Gastroesophageal sphincter (tissue), 4 donors: ENCODE results near the gene PLEKHB1. TPM values are rescaled to one million over a fixed set of nuclear protein-coding genes. Genes with fewer than 3 reads are reported as not detected.

Experiments used
- ATAC-seq: fragments of 150-250 bp; one replicate; pipeline ENCODE4 v1.9.1; 2016; ENCODE audit warnings: mild to moderate bottlenecking, moderate library complexity
- H3K27ac ChIP-seq, 4 donors: fragments of 200-600 bp; sonication (generic) in 3 of 4; 1 replicate in 3 of 4; 2 replicates in 1 of 4; pipeline ENCODE4 v1.5.1; 2016 to 2019
- H3K27me3 ChIP-seq: fragments of 200-600 bp; sonication (generic); one replicate; pipeline ENCODE4 v1.5.1; 2019
- H3K36me3 ChIP-seq, 2 donors: fragments of 200-600 bp; sonication (generic); one replicate each; pipeline ENCODE4 v1.5.1; 2019; ENCODE audit warnings: control low read depth in 1 of 2
- H3K4me1 ChIP-seq, 3 donors: fragments of 200-600 bp; sonication (generic); 1 replicate in 2 of 3; 2 replicates in 1 of 3; pipeline ENCODE4 v1.5.1; 2016 to 2019; ENCODE audit warnings: control low read depth in 2 of 3
- H3K4me3 ChIP-seq, 2 donors: fragments of 200-600 bp; sonication (generic); one replicate each; pipeline ENCODE4 v1.5.1; 2019; ENCODE audit warnings: mild to moderate bottlenecking in 1 of 2, moderate library complexity in 1 of 2
- H3K9me3 ChIP-seq, 3 donors: fragments of 200-600 bp; sonication (generic); one replicate each; pipeline ENCODE4 v1.5.1; 2017 to 2019; ENCODE audit warnings: control low read depth in 2 of 3
- EP300 ChIP-seq: sonication (generic); formaldehyde crosslinking; IDR thresholded peaks from one replicate; pipeline ENCODE4 v1.6.1; 2017; ENCODE audit warnings: antibody characterized with exemption, mild to moderate bottlenecking
- POLR2A ChIP-seq, 2 donors: fragments of 450-650 bp; IDR thresholded peaks; one replicate each; pipeline ENCODE4 v1.6.1; 2017; ENCODE audit warnings: antibody characterized with exemption in 2 of 2, mild to moderate bottlenecking in 2 of 2, moderate library complexity in 1 of 2
- POLR2AphosphoS5 ChIP-seq: sonication (generic); formaldehyde crosslinking; IDR thresholded peaks from one replicate; pipeline ENCODE4 v1.6.1; 2017; ENCODE audit warnings: antibody characterized with exemption
- WGBS, 2 donors: methylation state at CpG; one replicate each; pipeline ENCODE4 v1.1.5; 2018; ENCODE audit warnings: low coverage in 1 of 2; 5-methylcytosine and 5-hydroxymethylcytosine counted together
- total RNA-seq, 4 donors: library from RNA; depleted of rRNA; stranded (reverse); fragments of >200 nt; gene quantifications; one replicate each; pipeline ENCODE4 v1.1.0, GENCODE V29; 2016
- TF ChIP-seq, protein P1 (sequence below), 4 experiments: fragments of 200-600 bp in 2 of 4; fragments of 450-650 bp in 2 of 4; sonication (generic) in 1 of 4; IDR thresholded peaks; one replicate each; pipeline ENCODE4 v1.5.1; 2017 to 2019; ENCODE audit warnings: antibody characterized with exemption in 4 of 4, mild to moderate bottlenecking in 2 of 4, moderate library complexity in 2 of 4

PLEKHB1 gene
- total RNA-seq, 4 donors from 2014 or later, result 13.3 to 49.3 (median 37.6) TPM

GRCh38 chr11:73651252-73651651 lies 4.9 kb downstream of the PLEKHB1 start:
- no peak for ATAC-seq
- H3K9me3 ChIP-seq, result no peaks in the 10 kb centered on the region
- no peak overlapping the region for H3K4me3 ChIP-seq
- H3K36me3 ChIP-seq, result no peaks in the 10 kb centered on the region
- H3K4me1 ChIP-seq, result peaks cover 0 to 22% (median 0%) of the 10 kb centered on the region in 3 donors
- no peaks in the 10 kb centered on the region for H3K27me3 ChIP-seq
- peak overlapping the region in 1 of 4 donors; percentile 56 for H3K27ac ChIP-seq
- WGBS, 2 donors, result 93% methylated on average over 5 of the region's 5 CpGs; no CpG with 5 or more reads in 1 of the 2 donors
- TF ChIP-seq POLR2A (IDR thresholded peaks at IDR 0.05) (no peak), POLR2AphosphoS5 (no peak)

- peak overlapping the region in 3 of 4 donors; percentile 17 to 56 (median 31) for H3K27ac ChIP-seq
- no CpG with 5 or more reads among the region's 9 CpGs for WGBS, 2 donors
- no peaks in the 10 kb centered on the region for H3K27me3 ChIP-seq
- H3K4me1 ChIP-seq, result peaks cover 0 to 22% (median 0%) of the 10 kb centered on the region in 3 donors
- no peak overlapping the region for H3K4me3 ChIP-seq
- no peaks in the 10 kb centered on the region for H3K36me3 ChIP-seq
- no peak for ATAC-seq
- TF ChIP-seq POLR2A (IDR thresholded peaks at IDR 0.05), result no peak
- TF ChIP-seq, protein P1, sequence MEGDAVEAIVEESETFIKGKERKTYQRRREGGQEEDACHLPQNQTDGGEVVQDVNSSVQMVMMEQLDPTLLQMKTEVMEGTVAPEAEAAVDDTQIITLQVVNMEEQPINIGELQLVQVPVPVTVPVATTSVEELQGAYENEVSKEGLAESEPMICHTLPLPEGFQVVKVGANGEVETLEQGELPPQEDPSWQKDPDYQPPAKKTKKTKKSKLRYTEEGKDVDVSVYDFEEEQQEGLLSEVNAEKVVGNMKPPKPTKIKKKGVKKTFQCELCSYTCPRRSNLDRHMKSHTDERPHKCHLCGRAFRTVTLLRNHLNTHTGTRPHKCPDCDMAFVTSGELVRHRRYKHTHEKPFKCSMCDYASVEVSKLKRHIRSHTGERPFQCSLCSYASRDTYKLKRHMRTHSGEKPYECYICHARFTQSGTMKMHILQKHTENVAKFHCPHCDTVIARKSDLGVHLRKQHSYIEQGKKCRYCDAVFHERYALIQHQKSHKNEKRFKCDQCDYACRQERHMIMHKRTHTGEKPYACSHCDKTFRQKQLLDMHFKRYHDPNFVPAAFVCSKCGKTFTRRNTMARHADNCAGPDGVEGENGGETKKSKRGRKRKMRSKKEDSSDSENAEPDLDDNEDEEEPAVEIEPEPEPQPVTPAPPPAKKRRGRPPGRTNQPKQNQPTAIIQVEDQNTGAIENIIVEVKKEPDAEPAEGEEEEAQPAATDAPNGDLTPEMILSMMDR (IDR thresholded peaks at IDR 0.05), result no peak
- no peak for TF ChIP-seq POLR2AphosphoS5
- no peak for TF ChIP-seq EP300
- no peaks in the 10 kb centered on the region for H3K9me3 ChIP-seq
These were observed 5.3 kb downstream of the PLEKHB1 start for GRCh38 chr11:73651661-73652045.

DNA sequence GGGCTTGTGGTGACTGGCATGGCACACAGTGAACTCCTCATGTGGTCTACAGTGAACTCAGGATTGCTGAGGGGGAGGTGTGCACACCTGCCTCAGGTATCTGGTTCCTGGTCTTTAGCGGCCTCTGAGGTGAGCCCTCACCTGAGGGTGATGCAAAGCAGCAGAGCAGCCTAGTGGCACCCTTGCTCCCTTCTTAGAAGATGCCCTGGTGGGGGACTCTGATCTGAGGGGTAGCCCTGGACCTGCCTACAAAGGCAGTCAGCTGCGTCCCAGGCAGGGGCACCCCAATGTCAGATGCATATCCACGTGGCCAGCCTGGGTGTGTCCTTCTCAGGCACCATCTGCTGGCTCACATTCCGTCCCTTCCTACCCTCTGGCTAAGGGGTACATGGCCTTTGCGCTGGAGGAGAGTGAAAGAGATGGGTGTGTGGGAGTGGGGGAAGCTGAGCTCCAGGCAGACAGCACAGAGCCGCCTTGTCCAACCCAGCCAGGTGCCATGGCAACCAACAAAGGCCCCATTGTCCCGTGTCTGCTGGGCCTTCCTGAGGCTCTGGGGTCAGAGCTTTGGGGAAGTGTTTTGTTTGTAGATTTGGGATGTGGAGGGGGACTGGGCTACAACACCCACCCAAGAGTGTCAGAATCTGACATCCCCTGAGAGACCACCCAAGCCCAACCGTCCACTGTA lies 5.8 kb downstream of the PLEKHB1 start:
- Histone ChIP-seq H3K4me3 (no peak overlapping the region), H3K27ac (peak overlapping the region in 3 of 4 donors; percentile 17 to 56 (median 31)), H3K27me3 (no peaks in the 10 kb centered on the region), H3K36me3 (no peaks in the 10 kb centered on the region), H3K9me3 (no peaks in the 10 kb centered on the region), H3K4me1 (peaks cover 0 to 17% (median 0%) of the 10 kb centered on the region in 3 donors)
- 22% methylated on average over 1 of the region's 8 CpGs; no CpG with 5 or more reads in 1 of the 2 donors for WGBS, 2 donors
- TF ChIP-seq POLR2A (IDR thresholded peaks at IDR 0.05) (no peak), EP300 (no peak), POLR2AphosphoS5 (no peak)
- TF ChIP-seq, protein P1 (IDR thresholded peaks at IDR 0.05), result no peak
- no peak for ATAC-seq

DNA sequence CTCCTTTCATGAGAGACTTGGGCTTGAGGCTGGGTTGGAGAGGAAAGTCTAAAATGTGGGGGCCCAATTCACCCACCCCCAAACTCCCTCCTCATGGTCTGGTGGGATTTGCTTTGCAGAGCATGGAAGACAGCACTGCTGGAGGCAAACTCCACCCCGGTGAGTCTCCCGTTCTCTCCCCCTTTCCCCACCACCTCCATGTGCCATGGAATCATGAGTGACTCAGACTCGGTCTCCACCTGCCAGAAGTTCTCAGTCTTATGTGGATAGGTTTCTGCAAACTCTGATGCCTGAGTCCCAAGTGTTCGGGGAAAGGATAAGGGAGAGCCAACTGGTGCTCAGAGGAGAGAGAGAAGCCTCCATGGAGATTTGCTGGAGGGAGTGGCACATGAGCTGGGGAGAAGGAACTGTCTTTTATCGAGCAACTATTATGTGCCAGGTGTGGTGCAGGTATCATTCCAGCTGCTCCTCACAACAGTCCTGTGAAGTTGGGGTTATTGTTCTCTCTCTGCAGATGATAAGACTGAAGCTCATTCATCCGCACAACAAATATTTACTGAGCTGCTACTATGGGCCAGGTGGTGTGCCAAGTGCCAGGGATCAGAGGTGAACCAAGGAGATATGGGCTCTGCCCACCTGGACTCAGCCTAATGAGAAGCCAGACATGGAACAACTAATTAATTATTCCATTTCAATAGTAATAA lies 6.6 kb downstream of the PLEKHB1 start:
- ATAC-seq, result no peak
- Histone ChIP-seq H3K27me3 (no peaks in the 10 kb centered on the region), H3K27ac (no peak overlapping the region), H3K4me1 (peaks cover 0 to 9% (median 0%) of the 10 kb centered on the region in 3 donors), H3K4me3 (no peak overlapping the region), H3K36me3 (no peaks in the 10 kb centered on the region), H3K9me3 (no peaks in the 10 kb centered on the region)
- TF ChIP-seq POLR2AphosphoS5 (no peak), EP300 (no peak), POLR2A (IDR thresholded peaks at IDR 0.05) (no peak)
- TF ChIP-seq, protein P1 (IDR thresholded peaks at IDR 0.05), result no peak
- WGBS, 2 donors, result 84 to 95% methylated on average over 3 to 4 of the region's 6 CpGs

GRCh38 chr11:73653996-73654395 lies 7.6 kb downstream of the PLEKHB1 start:
- Histone ChIP-seq H3K4me1 (peaks cover 0 to 6% (median 0%) of the 10 kb centered on the region in 3 donors), H3K27ac (no peak overlapping the region), H3K27me3 (no peaks in the 10 kb centered on the region), H3K9me3 (no peaks in the 10 kb centered on the region), H3K36me3 (no peaks in the 10 kb centered on the region), H3K4me3 (no peak overlapping the region)
- ATAC-seq, result no peak
- WGBS, 2 donors, result 52 to 93% methylated on average over 3 to 5 of the region's 5 CpGs
- TF ChIP-seq POLR2A (IDR thresholded peaks at IDR 0.05) (no peak), EP300 (no peak), POLR2AphosphoS5 (no peak)
- TF ChIP-seq, protein P1 (IDR thresholded peaks at IDR 0.05), result no peak
